ENCODE data around the gene ACSBG1. TPM values are rescaled to one million over a fixed set of nuclear protein-coding genes. Genes with fewer than 3 reads are reported as not detected.

ACSBG1 gene
- polyA plus RNA-seq, 1 donor from 2014 or later, result 0.32 TPM

DNA sequence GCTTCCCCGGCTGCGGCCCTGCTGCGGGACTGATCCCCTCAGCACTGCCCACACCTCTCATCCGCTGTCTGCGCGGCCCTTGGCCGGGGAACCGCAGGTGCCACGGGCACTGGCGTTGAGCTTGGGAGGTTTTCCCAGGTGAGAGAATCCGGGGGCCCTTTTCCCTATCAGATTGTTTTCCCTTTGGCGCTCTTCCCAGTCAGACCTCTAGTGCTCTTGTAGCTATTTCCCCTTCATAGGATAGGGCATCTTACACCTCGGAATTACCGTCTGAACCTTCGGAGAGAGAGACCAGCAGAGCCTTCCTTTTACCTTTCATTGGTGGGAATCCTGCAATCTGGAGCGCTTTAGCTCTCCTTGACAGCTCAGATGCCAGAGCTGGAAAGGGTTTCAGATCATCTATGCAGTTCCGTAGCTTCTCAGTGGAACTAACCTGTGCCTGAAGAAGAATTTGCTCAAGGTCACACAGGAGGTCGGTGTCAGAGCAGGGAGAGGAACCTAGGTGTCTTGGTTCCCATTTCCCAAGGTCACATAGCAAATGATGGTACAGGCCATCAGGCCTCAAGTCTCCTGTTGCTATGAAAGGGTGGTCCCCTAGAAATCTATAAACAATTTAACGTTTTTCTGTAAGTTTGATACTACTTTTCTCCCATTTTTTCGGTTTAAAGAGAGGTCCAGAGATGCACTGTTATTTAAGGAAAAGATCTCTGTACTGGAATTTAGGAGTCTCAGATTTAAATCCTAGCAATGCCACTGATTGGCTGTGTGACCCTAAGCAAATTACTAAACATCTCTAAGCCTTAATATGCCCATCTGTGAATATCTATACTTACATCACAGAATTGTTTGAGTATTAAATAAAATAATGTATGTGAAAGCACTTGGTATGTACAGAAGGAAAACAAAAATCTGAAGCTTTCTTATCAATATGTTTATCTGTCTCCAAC, 84.3 kb downstream of the ACSBG1 start:
- H4K20me1 ChIP-seq (ENCODE audit: insufficient read depth), result no peaks in the 10 kb centered on the region
- H3K79me2 ChIP-seq (replicated peaks; ENCODE audit: insufficient read depth, low read length), result peaks cover 21% of the 10 kb centered on the region
- H3K9ac ChIP-seq (ENCODE audit: low read length), result peak overlapping the region; percentile 81
- peak; percentile 13 for TF ChIP-seq RAD21 (conservative IDR thresholded peaks at IDR 0.05)
- TF ChIP-seq POLR2AphosphoS5 (IDR thresholded peaks at IDR 0.05), result no peak
- peak; percentile 34 for TF ChIP-seq SMC3 (conservative IDR thresholded peaks at IDR 0.05; ENCODE audit: poor library complexity)
- TF ChIP-seq, protein P1, sequence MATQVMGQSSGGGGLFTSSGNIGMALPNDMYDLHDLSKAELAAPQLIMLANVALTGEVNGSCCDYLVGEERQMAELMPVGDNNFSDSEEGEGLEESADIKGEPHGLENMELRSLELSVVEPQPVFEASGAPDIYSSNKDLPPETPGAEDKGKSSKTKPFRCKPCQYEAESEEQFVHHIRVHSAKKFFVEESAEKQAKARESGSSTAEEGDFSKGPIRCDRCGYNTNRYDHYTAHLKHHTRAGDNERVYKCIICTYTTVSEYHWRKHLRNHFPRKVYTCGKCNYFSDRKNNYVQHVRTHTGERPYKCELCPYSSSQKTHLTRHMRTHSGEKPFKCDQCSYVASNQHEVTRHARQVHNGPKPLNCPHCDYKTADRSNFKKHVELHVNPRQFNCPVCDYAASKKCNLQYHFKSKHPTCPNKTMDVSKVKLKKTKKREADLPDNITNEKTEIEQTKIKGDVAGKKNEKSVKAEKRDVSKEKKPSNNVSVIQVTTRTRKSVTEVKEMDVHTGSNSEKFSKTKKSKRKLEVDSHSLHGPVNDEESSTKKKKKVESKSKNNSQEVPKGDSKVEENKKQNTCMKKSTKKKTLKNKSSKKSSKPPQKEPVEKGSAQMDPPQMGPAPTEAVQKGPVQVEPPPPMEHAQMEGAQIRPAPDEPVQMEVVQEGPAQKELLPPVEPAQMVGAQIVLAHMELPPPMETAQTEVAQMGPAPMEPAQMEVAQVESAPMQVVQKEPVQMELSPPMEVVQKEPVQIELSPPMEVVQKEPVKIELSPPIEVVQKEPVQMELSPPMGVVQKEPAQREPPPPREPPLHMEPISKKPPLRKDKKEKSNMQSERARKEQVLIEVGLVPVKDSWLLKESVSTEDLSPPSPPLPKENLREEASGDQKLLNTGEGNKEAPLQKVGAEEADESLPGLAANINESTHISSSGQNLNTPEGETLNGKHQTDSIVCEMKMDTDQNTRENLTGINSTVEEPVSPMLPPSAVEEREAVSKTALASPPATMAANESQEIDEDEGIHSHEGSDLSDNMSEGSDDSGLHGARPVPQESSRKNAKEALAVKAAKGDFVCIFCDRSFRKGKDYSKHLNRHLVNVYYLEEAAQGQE (IDR thresholded peaks at IDR 0.05; ENCODE audit: borderline replicate concordance), result peak; percentile 30
- no peak for TF ChIP-seq TAF1 (IDR thresholded peaks at IDR 0.05; ENCODE audit: low read depth)
- TF ChIP-seq EZH2 (IDR thresholded peaks at IDR 0.05; ENCODE audit: borderline replicate concordance, insufficient read depth, low read length, poor library complexity, severe bottlenecking), result no peak
- no peak for TF ChIP-seq EP300 (conservative IDR thresholded peaks at IDR 0.05; ENCODE audit: poor library complexity, severe bottlenecking)
- TF ChIP-seq, protein P2, sequence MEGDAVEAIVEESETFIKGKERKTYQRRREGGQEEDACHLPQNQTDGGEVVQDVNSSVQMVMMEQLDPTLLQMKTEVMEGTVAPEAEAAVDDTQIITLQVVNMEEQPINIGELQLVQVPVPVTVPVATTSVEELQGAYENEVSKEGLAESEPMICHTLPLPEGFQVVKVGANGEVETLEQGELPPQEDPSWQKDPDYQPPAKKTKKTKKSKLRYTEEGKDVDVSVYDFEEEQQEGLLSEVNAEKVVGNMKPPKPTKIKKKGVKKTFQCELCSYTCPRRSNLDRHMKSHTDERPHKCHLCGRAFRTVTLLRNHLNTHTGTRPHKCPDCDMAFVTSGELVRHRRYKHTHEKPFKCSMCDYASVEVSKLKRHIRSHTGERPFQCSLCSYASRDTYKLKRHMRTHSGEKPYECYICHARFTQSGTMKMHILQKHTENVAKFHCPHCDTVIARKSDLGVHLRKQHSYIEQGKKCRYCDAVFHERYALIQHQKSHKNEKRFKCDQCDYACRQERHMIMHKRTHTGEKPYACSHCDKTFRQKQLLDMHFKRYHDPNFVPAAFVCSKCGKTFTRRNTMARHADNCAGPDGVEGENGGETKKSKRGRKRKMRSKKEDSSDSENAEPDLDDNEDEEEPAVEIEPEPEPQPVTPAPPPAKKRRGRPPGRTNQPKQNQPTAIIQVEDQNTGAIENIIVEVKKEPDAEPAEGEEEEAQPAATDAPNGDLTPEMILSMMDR (IDR thresholded peaks at IDR 0.05; ENCODE audit: poor library complexity, severe bottlenecking), result no peak
- no peak for TF ChIP-seq MXI1 (conservative IDR thresholded peaks at IDR 0.05; ENCODE audit: poor library complexity, severe bottlenecking)
- no peaks in the 10 kb centered on the region for H3K9me3 ChIP-seq (ENCODE audit: low read length)
- H3F3A ChIP-seq (ENCODE audit: insufficient read depth, low read length, poor library complexity, severe bottlenecking), result no peaks in the 10 kb centered on the region
- H3K4me3 ChIP-seq (ENCODE audit: low read length), result peak overlapping the region; percentile 95
- H3K36me3 ChIP-seq (ENCODE audit: insufficient read depth, low read length), result peaks cover 5% of the 10 kb centered on the region
- no peaks in the 10 kb centered on the region for H3K27me3 ChIP-seq (ENCODE audit: insufficient read depth, low read depth, low read length)
- H2AFZ ChIP-seq (ENCODE audit: low read depth, low read length), result peak overlapping the region; percentile 0
- peak overlapping the region; percentile 65 for H3K27ac ChIP-seq (ENCODE audit: low read length)
- peak overlapping the region; percentile 97 for H3K4me2 ChIP-seq (ENCODE audit: low read length)
- no peaks in the 10 kb centered on the region for H3K9me2 ChIP-seq (ENCODE audit: insufficient read depth, low read length)

DNA sequence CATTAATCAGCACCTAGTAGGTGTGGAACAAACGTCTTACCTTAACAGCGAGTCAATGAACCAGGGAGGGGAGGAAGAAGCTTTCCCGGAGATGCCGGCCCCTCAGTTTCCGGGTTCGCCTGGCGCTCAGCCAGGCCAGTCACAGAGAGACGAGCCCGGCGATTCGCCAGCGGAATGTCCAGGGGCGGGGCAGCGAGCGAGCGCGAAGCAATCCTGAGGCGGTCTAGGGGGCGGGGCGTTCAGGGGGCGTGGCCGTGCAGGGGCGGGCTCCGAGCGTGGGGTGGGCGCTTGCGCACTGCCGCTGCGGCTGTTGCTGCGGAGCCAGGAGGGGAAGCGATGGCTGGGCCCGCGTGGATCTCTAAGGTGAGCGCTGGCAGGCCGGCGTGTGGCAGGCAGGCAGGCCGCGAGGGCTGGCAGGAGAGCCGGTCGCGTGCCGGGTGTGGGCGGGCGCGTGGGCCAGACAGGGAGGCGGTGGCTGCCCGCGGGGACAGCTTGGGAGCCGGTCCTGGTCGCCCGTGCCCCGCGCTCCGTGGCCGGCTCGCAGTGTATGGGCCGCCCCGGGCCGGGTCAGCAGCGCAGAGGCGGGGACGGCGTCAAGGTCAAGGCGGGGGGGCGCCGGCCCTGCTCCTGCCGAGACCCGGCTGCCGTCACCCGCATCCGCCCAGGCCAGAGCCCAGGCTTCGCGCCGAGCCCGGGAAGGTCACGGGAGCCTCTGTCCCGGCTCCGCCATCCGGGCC, 85.1 kb downstream of the ACSBG1 start, which contains the start of gene IDH3A:
Gene IDH3A, plus strand, starts transcription at position 295 of the 737 bp plus-strand sequence. Its CDS starts 42 bp downstream, at position 337.
- Histone ChIP-seq H3K9ac (ENCODE audit: low read length) (peak within 1 kb of the TSS; percentile 81), H3K4me2 (ENCODE audit: low read length) (peak within 1 kb of the TSS; percentile 97), H3K36me3 (ENCODE audit: insufficient read depth, low read length) (peaks cover 1% of the 10 kb centered on the region), H3K27me3 (ENCODE audit: insufficient read depth, low read depth, low read length) (no peaks in the 10 kb centered on the region), H3K4me3 (ENCODE audit: low read length) (peak within 1 kb of the TSS; percentile 95), H3K27ac (ENCODE audit: low read length) (peak within 1 kb of the TSS; percentile 65), H3K79me2 (replicated peaks; ENCODE audit: insufficient read depth, low read length) (peaks cover 19% of the 10 kb centered on the region), H3K9me2 (ENCODE audit: insufficient read depth, low read length) (no peaks in the 10 kb centered on the region), H4K20me1 (ENCODE audit: insufficient read depth) (no peaks in the 10 kb centered on the region), H2AFZ (ENCODE audit: low read depth, low read length) (peak within 1 kb of the TSS; percentile 88), H3K9me3 (ENCODE audit: low read length) (no peaks in the 10 kb centered on the region), H3F3A (ENCODE audit: insufficient read depth, low read length, poor library complexity, severe bottlenecking) (no peaks in the 10 kb centered on the region)
- TF ChIP-seq EZH2 (IDR thresholded peaks at IDR 0.05; ENCODE audit: borderline replicate concordance, insufficient read depth, low read length, poor library complexity, severe bottlenecking) (no peak), TAF1 (IDR thresholded peaks at IDR 0.05; ENCODE audit: low read depth) (no peak), POLR2AphosphoS5 (IDR thresholded peaks at IDR 0.05) (peak; percentile 96), MXI1 (conservative IDR thresholded peaks at IDR 0.05; ENCODE audit: poor library complexity, severe bottlenecking) (peak; percentile 96), SMC3 (conservative IDR thresholded peaks at IDR 0.05; ENCODE audit: poor library complexity) (no peak), EP300 (conservative IDR thresholded peaks at IDR 0.05; ENCODE audit: poor library complexity, severe bottlenecking) (peak; percentile 6), RAD21 (conservative IDR thresholded peaks at IDR 0.05) (no peak)
- TF ChIP-seq, protein P1 (IDR thresholded peaks at IDR 0.05; ENCODE audit: borderline replicate concordance), result no peak
- TF ChIP-seq, protein P2 (IDR thresholded peaks at IDR 0.05; ENCODE audit: poor library complexity, severe bottlenecking), result no peak
